HG02870 (cell line): ENCODE results near the gene ARID1B.

ENCODE experiments used
- ATAC-seq: cut with Tn5 transposase; IDR thresholded peaks from one replicate; pipeline ENCODE4 v1.9.1; 2021; ENCODE audit warnings: mild to moderate bottlenecking, moderate library complexity; ENCODE audit not compliant: unreplicated experiment

ARID1B gene

DNA sequence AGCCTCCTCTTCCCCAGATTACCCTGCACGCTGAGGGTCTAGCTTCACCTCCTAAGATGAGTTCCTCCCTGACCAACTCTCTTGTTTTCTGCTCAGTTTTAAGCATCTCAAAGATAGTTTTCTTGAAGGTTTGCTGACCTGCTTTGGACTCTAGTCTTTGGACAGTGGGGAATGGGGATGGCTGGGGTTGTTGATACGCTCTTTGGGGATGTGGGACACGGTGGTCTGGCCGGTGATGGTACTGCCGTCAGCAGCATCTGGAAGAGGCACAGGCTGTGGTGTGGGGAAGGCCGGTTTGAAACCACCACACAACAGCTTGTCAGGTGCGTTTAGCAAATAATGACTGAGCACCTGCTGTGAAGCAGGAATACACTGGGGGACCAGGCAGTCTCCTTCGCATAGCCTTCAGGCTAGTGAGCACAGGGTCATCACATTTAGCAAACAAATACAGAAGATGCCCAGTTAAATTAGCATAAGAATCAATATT, 452.0 kb downstream of the ARID1B start:
- no peak for ATAC-seq

DNA sequence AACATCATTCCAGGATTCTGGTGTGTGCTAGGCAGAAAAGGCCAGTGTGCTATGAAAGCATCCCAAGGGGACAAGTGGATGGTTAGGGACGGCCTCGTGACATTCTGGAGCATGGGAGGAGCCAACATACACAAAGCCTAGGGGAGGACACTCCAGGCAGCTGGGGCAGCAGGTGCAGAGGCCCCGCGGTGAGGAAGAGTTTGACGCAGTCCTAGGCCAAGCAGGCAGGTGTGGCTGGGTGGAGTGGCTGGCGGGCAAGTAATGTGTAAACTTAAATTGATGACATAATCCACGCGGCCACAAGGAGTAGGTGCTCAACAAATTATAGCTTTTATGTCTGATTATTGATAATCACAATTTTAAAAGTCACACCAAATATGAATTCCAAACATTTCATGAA, 452.5 kb downstream of the ARID1B start:
- ATAC-seq, result no peak

DNA sequence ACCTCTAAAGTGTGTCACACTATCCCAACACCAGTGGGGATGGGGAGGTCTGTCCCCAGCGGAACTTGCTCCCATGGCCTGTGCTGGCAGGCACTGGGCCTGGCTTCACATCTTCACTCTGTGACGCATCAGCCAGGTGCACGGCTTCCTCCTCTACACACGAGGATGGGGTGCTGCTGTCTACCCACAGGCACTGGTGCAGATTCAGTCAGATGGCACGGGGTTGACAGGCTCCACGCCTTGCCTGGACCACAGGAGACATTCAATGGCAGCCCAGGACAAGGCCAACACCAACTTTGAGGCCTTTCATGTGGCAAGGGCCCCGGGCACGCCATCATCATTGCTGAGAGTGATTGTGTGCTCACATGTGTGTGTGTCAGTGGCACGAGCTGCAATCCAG, 453.7 kb downstream of the ARID1B start:
- no peak for ATAC-seq

DNA sequence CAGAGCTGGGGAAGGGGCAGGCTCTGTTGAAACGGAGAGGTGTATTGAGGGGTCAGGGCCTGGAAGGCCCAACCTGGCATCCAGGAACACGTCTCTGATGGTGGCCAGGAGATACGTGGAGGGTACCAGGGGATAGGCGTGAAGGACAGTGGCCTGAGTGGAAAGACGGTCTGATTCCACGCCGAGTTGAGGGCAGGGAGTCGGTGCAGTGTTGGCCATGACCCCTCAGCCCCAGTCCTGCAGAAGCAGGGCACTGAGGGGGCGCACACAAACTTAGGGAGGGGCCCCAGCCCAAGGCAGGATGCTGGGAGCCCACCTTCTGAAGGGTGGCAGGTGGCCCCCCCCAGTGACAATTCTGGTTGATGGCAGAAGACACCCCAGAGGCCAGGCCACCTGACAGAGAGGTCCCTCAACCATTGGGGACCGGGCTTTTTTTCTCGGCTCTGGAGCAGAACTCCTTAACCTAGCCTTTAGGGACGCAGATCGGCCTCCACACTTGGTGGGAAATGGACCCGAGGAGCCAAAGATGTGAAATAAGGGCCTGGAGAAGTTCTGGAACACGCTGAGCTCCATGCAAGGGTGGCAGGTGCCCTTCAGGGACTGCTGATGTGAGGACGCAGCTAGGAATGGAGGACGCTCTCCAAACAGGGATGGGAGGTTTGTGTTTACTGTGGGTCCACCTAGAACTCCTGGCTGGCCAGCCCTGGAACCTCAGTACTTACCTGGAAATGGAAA, 455.1 kb downstream of the ARID1B start:
- no peak for ATAC-seq

DNA sequence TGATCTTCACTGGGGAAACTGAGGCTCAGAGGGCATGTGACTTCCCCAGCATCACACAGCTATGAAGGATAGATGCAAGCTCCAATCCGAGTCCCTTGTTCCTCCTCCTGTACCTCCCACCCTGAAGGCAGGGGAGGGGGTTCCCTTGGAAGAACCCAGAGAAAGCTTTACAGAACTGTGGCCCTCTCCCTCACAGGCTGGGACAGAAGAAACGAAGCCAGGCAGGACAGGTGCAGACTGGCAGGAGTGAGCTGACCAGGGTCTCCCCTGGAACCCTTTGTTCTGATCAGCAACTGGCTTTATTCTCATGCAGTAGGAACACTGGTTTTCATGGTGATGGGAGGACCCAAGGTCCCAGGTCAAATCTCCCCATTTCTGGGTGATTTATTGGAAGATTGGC, 456.0 kb downstream of the ARID1B start:
- ATAC-seq, result no peak

DNA sequence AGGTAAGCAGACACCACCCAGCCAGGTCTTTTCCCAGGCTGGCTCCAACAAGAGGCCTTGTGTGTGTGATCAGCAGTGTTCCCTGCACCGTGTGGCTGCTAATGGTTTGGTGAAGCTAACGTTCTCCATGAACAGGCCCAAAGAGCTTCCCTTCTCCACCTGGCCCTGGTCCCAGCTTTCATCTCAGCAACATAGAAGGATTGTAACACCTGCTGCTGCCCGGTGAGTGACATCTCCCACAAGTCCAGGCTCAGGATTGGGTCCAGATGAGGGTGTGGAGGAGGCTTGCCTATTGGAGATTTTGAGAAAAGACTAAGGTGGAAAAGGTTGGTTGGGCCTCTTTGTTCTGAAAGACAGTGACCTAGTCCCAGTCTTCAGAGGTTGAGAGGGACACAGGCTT, 456.5 kb downstream of the ARID1B start:
- no peak for ATAC-seq

DNA sequence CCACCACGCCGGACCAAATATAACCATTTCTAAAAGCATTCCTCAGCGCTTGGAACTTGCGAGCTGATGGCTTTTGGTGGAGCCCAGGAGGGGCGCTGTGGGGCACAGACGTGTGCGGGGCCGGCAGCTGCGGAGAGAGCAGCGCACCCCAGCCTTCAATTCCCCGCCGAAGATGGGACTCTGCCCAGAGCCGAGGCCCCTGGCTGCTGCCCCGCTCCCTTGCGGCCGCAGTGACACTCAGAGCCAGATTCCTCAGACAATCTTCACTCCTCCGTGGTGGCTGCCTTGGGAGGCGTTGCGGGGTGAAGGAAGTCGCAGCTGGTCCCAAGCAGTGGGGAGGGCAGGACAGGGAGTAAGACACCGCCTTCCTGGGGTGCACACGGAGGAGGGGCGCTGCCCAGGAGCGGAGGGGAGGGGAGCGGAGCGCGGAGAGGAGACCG, 458.4 kb downstream of the ARID1B start:
- no peak for ATAC-seq

DNA sequence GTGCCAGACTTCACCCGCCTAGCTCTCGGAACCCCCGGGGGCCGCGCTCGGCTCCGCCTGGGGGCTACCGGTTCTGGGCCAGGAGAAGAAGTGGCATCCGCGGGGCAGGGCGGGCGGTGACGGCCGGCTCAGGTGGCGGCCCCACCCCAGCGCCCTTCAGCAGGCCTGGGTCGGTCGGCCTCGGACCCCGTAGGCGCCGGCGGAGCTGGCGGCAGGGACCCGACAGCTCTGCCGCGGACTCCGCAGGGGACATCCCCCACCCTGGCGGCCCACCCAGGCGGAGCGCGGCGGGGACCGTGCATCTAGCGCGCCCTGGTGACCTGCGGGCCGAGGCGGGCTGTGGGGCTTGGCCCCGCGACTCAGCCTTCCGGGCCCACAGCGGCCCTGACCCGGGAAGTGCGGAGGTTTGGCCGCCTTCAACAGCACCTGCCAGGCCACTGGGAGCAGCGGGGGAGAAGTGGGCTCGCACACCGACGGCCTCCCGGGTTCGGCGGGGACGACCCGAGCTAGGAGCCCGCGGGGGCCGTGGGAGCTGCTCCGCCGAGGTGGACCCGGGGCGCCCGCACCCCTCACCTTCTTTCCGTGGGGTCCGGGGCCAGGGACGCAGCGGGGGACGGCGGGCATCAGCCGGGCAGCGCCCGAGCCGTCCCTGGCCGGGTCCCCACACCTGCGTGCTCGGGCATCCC, 459.0 kb downstream of the ARID1B start:
- no peak for ATAC-seq

DNA sequence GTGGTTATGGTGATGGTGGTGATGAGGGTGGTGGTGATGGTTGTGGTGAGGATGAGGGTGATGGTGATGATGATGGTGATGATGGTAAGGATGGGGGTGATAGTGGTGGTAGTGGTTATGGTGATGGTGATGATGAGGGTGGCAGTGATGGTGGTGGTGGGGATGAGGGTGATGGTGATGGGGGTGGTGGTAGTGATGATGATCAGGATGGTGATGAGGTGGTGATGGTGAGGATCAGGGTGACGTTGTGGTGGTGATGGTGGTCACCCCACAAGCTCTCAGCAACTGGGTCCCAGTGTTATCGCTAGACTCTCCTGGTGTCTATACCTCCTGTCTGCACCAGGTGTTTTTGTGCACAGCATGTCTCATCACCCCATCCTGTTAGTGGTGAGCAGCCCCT, 461.2 kb downstream of the ARID1B start:
- ATAC-seq, result no peak

DNA sequence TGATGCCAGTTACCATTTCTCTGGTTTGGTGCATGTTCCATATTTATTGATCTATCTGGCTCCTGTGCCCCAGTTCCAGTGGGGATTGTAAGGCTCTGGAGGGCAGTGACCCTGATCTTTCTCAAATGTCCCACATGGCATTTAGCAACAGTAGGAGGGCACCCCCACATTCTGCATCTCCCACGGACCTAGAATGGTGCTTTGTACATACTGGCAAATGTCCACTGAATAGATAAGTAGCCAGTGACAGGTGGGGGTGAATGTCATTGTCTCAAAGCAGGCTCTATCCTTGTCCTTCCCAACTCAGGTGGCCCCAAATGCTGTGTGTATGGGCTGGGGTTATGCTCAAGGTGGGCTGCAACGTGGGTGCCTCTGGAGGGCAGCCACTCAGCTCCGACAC, 462.0 kb downstream of the ARID1B start:
- ATAC-seq, result no peak

DNA sequence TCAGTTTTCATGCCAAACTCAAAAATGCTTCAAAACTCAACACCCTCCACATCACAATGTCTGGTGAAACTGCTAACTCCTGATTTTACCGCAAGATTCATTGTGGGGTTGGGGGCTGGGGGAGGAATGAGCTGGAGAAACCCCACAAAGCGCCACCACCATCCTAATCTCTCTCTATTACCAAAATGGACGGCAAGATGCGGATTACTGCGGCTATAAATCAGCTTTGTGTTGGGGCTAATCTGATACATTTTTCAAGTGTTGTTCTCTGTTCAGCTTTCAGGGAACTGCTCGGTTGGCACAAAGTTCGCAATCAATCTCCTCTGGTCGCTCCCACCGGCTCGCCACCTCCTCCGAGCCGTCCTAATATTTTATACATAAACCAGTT, 462.5 kb downstream of the ARID1B start:
- ATAC-seq, result no peak

DNA sequence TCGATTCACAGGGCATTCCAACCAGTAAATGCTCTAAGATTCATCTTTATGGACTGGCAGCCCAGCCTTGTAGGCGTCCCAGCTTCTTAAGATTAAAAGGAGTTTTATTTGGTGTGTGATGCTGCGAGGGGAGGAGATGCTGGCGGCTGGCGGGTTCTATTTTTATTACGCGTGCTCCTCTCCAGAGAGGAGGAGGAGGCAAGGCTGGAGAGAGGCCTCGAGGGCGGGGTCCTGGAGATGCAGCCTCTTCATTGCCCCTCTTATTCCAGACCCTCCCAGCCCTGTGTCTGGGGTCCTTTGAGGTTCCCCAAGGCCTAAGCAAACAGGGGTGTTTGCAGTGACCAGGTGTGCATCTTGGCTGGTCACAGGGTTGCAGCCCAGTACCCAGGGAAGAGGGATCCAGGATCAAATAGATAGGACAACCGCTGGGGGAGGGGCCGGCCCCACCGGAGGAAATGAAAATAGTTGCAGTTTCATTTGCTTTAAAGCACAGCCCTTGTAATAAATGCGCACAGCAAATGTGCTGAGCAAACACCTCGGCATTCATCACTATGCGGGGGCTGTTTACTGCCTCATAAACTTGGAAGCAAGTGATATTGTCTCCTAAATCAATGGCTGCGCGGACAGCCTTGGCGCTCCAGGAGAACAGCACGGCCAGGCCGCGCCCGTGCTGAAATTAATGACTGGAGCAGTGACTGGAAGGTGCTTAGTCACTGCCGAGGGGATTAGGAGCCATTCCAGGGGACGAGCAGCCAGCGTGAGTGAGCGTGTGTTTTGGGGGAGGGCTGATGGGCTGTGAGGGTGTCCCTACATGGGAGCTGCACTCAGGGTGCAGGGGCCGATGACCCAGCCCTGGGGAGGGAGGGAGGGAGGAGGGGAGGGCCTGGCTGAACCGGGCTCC, 463.1 kb downstream of the ARID1B start:
- ATAC-seq, result no peak

DNA sequence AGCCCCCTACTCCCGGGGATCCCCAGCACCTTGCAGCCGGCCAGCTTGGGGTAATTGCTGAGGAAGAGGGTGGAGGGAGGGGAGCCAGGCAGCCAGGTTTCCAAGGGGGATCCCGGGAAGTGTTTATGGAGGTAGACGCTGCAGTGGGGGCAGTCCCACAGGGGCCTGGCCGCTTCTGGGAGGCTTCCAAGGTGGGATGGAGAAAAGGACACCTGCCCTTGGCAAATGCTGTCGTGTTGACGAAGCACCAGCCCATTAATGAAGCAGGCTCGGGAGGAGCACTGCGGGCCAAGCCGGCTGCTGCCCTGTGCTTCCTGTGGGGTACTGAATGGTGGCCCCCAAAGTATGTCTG, 463.8 kb downstream of the ARID1B start:
- ATAC-seq, result no peak

DNA sequence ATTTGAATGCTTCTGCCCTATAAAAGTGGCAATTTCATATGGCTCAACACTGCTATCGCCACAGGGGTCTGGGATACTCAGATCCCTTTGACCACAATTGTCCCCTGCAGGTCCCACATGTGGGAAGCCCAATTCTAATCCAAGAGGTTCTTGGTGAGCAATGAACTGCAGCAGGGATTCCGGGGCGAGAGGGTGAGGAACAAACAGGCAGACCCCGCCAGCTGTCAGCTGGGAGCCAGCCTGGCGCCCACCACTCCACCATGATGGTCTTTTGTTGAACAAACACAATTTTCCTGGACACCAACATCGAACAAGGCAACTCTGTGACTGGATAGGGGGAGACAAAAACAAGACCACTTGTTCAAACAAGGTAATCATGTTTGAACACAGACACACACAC, 465.6 kb downstream of the ARID1B start:
- no peak for ATAC-seq

DNA sequence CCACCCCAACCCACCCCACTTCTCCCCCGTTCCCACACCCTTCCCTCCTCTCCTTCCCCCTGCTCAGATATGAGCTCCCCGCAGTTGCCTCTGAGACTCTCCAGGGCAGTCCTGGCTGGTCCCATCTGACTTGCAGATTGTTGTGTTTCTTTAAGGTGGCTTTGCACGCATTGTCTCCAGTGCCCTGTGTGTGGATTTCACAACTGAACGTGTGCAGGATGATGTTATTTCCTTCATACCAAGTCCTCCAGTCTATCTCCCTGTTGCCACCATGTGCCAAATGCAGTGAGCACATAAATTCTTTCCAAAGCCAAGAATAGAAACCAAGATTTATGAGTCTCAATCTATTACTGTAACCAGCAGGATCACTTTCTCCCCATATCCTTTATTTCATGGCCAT, 467.0 kb downstream of the ARID1B start:
- ATAC-seq, result no peak

DNA sequence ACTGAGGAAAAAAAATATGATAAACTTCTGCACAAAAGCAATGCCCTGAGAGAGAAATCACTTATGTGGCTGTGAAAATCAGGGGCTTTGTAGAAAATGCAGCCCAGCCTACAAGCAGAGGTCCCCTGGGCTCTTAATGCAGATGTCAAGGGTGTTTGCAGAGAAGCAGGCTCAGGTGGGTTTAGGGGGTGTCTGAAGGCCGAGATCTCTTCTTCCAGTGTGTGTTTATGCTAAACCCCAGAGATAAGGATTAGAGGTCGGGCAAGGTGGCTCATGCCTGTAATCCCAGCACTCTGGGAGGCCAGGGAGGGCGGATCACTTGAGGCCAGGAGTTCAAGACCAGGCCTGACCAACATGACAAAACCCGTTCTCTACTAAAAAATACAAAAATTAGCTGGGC, 467.6 kb downstream of the ARID1B start:
- ATAC-seq, result no peak

DNA sequence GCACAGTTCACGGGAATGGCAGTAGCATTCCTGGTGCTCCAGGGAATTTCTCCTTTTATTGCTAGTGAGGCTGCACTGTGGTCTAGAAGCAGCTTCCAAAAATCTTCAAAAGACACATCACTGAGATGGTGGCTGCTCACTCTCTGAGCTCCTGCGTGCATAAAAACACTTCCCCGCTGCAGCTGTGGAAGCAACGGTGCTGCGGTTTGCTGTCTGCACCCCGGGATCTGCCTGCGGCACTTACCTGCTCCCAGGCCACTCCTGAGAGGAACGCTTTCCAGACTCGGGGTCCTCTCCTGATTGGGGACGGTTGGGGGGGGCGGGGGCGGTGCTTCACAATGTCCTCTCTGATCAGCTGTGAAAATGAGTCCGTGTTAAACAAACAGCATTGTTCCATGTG, 468.3 kb downstream of the ARID1B start:
- no peak for ATAC-seq

DNA sequence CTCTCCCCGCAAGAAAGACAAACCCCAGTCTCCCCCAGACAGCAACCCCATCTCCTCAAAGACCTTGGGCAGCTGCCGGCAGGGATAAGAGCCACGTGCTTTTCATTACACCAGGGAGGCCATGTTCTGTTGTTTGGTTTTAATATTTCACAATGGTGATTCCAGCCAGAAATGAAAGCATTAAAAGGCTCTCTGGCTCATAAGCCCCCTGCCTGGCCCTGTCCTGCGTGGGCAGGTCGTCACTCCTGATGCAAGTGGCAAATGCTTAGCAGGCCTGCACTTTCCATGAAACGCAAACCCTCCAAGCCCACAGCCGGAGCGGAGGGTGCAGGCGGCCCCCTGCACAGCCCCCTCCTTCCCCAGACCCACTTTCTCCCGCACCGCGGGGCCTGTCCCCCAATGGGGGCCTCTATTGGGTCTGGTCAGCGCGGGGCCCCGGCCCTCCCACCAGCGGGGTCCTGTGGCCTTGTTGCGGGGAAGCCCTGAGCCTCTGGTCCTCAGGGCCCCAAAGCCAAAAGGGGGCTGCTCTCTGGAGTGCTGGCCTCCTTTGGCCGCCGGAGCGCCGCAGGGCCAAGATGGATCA, 469.0 kb downstream of the ARID1B start:
- no peak for ATAC-seq

DNA sequence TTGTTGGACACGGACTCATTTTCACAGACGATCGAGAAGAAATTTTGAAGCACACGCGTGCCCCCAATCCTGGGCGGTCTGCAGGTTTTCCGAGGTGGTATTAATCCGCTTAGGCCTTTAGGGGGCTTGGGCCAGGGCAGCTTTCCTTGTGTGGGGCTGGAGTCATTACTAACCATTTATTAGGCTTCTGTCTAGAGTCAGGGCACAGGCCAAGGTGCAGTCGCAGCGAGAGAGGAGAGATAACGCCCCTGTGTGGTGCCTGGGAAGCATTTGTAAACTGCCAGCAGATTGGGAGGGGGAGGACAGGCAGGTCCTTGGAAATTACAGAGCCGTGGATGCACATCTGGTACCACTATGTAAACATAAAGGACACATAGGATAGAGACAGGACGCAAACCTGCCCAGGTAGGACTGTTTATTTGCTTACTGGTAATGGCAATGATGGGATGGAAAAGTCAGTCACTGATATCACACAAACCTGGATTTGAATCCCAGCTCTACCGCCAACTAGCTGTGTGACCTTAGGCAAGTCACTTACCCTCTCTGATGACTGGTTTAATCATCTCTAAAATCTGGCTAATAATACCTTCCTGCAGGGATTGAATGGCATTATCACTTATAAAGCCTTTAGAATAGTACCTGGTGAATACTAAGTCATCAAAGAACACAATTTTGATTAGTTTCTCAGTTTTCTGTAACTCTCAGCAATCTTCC, 469.8 kb downstream of the ARID1B start:
- no peak for ATAC-seq

DNA sequence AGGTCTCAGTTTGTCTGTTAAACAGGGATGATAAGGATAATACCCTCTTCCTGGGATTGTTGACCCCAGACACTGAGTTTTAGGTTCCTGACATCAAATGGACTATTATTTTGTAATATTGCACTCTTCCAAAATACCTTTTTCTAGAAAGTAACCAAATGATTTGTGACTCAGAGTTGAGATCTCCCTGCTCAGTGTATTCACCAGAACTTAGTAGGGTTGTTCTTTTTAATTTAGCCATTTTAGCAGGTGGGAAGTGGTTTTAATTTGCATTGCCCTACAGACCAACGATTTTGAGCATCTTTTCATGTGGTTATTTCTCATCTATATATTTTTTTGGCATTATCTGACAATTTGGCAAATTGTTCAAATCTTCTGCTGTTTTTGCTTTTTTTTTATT, 471.1 kb downstream of the ARID1B start:
- no peak for ATAC-seq

DNA sequence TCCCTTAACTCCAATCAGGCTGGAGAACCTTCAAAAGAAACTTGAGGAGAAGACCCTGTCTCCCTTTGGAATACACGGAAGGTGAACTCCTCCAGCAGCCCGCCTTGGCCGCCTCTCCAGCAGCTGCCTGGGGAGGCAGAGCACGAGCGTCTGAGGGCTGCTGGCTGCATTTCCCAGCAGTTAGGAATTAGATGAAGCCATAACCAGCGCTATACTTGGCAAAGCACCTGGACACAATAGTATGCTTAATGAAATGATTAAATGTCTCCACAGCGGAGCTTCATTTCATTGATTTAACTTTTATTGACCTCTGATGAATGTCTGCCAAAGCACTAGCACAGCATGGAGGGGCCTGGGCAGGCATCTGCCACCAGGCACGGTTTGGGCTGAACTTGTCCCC, 472.6 kb downstream of the ARID1B start:
- no peak for ATAC-seq
